ENCODE measurements around the gene MAP3K4.

MAP3K4 gene

DNA sequence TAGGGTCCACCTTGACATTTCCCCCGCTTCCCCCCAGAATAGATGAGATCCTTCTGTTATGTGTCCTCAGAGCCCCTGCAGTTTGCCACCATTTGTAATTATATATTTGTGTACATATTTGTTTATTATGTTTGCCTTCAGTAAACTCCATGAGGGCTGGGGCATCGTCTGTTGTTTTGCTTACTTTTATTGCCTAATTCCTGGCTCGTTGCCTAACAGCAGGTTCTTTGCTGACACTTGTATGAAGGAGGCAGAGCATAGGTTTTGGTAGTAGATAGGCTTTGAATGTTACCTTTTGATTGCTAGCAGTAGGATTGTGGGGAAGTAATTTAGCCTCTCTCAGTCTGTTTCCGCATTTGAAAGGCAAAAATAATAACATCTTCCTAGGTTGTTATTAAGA, 9.9 kb downstream of the MAP3K4 start:
- no peak for DNase-seq

DNA sequence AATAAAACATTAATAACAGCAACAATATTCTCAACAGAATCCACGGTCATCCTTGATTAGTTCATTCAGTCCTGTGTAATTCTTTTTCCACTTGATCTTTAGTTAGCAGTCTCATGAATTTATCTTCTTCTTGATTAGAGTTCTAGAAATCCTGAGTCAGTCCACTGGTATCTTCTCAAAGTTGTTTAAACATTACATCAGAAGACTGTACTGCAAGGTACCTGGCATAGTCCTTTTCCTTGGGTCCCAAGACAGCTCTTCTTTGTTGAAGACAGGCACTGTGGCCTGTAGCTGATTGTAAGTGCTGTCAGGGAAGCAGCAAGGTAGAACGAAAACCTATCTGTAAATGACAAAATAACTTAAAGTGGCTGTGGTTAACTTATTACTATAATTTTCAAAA, 11.8 kb downstream of the MAP3K4 start:
- DNase-seq: no peak

DNA sequence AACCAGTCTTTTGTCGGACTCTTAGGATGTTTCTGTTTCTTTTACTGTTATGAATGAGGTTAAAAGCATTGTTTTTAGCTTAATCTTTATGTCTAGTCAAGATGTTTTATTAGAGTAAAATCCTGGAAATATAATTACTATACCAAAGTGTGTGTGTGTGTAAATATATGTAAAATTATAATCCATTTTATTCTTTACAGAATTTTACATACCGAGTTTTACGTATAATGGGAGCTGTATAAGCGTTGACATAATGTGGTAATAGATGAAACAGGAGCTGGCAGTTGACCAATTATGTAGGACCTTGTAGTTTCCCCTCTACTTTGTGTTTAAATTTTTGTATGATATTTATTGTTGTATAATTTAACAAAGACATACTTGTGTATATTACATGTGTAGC, 16.7 kb downstream of the MAP3K4 start:
- no peak for DNase-seq

DNA sequence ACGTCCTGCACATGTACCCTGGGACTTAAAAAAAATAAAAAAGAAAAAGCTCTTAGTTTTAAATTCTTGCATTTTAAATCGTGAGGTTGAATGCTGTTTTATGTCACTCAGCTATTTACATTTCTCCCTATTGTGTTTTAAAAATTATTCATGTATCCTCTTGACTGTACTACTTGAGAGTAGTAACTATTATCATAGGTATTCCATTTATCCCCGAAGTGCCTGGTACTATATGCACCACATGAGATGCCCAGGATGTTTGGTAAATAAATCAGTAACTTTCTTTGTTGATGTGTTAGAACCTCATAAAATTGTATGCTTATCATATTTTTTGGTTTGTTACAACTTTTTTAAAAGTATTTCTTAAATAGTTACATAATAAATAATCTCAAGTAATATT, 18.4 kb downstream of the MAP3K4 start:
- no peak for DNase-seq

DNA sequence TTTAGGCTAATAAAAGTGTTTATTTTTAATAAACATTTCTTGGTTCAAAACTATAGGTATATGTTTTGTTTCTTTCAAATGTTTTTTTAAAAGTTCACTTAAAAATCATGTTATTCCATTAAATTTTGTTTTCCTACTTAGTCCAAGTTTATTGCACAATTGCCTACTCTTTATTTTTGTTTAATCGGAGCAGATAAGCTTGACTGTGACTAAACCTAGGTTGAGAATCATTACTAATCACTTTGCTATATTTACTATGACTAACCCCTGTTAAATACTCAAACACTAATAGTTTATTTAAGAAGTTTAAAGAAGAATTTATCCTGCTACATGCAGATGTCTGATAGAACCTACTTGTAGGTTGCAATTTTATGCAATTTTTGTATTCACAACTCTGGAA, 18.8 kb downstream of the MAP3K4 start:
- no peak for DNase-seq

DNA sequence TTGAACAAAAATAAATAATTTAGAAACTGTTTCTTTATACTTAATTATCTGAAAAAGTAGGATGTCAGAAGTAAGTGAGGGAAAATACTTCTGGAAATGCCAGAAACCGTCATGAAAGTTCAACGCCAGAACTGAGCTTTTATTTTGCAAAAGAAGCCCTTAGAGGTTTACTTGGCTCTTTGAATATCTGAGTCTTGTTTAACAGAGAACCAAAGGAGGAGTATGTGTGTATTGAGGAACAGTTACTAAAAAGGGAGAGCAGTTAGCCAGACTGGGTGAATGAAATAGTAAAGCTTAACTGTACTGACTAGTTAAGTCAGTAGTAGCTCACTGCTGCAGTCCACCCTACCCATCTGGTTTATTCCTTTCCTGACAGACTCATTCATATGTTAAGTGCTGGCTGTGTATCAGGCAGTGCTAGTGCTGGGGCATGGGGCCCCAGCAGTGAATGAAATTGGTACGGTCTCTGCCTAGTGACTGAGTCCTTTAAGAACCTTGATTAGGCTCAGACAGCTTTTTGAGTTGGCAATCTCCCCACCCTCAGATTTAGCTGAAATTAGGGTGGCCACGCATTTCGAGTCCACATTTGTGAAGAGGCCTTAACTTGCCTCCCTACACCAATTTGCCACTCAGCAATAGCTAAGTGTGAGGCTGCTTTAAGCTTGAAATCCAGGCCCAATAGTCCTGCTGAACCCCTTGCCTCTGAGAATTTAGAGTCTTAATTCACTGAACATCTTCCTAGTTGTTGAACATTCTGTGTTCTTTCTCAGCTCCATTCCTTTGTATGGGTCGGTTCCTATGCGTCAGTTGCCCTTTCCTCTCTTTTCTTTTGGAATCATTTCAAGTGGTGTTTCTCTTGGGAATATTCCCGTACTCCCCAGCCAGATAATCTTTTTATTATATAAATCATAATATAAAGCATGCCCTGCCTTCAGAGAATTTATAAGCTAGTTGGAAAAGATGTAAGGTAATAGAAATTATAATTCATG, 20.2 kb downstream of the MAP3K4 start:
- DNase-seq: no peak

DNA sequence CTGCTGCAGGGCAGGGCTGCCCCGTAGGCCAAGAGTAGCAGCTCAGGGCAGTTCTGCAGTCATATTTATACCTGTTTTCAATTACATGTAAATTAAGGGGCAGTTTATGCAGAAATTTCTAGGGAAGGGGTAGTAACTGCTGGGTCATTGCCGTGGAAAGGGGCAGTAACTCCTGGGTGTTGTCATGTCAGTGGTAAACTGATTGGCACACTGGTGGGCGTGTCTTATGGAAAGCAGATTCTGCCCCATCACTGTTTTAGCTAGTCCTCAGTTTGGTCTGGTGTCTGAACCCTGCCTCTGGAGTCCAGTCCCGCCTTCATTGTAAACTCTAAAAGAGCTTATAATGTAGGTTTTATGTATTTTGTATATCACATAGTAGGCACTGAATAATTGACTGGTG, 22.1 kb downstream of the MAP3K4 start:
- peak in 2 of 3 donors; percentile 29 to 30 for DNase-seq

DNA sequence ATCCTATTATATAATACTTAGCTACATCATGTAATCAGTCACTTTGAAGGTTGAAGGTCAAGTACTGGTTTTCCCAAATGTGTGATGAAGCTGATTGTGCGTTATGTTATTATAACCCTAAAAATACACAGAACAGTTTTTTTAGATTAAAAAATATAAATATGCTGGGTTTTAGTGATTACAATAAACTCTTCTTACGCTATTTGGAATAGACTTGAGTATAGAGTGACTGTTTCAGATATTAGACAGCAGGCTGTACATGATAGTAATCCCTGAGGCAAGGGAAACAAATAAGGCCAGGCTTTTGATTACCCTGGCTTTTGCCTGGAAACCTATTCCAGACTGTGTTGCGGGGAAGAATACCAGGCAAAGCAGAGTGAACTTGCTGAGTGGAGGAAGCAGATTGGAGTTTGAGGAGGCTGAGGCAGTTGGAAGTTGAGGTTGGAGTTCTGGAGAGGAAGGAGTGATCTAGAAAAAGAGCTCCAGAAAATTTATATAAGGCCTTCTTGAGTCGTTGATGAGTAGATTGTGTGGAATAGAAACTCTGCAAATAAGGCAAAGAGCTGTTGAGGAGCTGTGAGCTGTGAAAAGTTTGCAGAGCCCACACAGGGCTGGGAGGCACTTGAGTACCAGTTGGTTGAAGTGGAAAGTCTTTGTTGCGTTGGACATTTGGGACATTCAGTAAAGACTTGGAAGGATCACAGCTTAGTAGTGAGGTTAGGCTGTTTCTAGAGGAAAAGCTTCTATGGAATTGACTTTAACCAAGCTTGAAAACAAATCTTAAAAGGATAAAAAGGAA, 26.4 kb downstream of the MAP3K4 start:
- DNase-seq: no peak

DNA sequence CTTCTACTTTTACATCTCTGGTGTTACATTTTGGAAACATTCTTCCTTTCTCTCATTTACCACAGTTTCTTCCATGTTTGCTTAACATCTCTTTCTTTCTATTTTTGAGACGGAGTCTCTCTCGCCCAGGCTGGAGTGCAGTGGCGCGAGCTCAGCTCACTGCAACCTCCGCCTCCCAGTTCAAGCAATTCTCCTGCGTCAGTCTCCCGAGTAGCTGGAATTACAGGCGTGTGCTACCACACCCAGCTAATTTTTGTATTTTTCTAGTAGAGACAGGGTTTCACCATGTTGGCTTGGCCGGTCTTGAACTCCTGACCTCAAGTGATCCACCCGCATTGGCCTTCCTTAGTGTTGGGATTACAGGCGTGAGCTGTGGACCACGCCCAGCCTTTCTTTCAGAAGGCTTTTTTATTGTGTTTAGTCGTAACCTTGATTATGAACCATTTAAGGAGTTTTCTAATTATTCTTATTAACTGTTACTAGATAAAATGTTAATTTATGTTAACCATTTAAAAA, 27.8 kb downstream of the MAP3K4 start:
- no peak for DNase-seq

DNA sequence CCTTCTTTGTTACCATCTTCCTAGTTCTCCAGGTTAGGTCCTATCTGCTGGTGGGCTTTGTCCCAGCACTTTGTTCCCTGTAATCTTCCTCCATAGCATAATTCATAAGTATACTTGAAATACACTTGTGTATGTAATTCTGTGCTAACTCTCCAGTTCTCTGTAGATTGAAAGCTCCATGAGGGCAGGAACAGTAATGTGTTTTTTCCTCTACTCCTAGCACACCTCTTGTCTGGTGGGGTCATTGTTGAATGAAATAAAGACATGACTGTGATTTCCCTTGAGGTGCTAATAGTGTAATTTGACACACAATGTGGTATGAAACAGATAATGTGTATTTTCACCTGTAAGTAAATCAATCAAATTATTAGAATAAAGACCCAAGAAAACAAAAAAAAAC, 30.0 kb downstream of the MAP3K4 start:
- no peak for DNase-seq

DNA sequence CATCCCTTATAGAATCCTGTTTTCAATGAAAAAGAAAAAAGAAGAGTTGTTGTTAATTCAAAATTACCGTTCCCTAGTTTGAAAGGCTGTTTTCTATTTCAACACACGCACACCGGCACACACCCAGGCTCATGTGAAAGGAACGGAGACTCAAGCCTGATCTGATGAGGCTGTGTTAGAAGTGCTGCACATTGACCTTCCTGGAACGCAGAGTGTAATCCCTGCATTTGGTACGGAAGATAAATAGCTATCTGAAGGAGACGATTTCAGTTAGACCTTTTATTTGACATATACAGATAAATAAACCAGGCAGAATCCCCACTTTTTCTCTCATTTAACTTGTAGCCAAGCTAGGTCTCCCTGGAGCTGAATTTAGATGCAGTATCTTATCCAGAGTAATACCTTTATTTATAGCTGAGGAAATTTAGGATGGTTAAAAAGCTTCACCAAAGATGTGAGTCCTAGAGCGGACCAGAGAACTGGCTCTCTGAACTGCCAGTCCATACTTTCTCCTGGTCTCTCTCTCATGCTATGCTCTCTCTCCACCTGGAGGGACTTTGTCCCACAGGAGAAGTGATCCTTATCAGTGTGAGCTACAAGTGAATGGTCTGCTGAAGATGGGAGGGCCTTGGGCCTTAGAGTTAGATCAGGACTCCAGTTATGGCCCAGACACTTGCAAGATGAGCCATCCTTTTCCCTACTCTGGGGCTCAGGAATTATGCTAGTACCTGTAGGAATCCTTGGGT, 30.6 kb downstream of the MAP3K4 start:
- no peak for DNase-seq

DNA sequence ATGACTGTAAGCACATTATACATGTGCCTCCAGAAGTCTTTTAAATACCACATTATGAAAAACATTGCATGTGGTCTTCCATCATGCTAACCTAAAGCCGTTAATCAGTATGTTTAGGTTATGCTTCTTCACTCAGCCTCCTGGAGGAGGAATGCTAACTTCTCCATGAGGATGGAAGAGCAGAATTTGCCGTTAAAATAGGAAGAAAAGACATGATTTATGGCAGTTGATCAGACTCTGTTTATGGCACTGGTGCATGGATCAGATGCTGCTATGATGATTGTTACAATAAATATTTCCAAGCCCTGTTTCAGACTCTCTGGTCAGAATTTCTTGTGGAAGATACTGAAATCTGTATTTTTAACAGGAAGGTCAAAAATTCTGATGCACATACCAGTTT, 31.7 kb downstream of the MAP3K4 start:
- no peak for DNase-seq

DNA sequence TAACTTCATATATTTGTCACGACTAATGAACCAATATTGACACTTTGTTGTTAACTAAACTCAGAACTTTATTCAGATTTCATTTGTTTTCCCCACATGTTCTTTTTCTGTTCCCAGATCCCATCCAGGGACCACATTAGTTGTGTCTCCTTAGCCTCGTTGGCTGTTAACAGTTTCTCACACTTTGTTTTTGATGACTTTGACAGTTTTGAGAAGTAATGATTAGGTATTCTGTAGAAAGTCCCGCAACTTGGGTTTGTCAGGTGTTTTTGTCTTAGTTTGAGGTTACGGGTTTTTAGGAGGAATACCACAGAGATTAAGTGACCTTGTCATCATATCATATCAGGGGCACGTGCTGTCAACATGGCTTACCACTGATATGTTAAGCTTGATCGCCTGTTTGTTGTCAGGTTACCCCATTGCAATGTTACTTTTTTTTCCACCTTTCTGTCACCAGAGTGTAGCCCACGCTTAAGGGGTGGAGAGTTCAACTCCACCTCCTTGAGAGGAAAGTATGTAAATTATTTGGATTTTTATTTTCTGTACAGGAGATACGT, 32.9 kb downstream of the MAP3K4 start:
- no peak for DNase-seq

DNA sequence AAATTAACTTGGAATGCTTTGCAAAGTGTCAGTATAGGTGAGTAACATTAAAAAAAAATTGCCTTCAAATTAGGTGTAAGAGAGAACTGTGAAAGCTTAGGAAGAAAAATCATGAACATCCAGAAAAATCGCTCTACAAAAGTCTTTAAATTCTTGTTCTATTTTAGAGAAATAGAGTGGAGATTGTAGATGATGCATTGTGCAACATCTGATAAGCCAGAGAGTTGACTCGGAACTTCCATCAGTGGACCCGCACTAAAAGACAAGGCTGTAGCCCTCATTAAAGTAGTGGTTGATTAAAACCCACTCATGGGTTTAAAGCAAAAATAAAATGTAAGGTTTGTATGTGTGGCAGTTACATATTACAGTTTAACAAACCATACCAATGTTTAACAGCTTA, 35.8 kb downstream of the MAP3K4 start:
- no peak for DNase-seq

DNA sequence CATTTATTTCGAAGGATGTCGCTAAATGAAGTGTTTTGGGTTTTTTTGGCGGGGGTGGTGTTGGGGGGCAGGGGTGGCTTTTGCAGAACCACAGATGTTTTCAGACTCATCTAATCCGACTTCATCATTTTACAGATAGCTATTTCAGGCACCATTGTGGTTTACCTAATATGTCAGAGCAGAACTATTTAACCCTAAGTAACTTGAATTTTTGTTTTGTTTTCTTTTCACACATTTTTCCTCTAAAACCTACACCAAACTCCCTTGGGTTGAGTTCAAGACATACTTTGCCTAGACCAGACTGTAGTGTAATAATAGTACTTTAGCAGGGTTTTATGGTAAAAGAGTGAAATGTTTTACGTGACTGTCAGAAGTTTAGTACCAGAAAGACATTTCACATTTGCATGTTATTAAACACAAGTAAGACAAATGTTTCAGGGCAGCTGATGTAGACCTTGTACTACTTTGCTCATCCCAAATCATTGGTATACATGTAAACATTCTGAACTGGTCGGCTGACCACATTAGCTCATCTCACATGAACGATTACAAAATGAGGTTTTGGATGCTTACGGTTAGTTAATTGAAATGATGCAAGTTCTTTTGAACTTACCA, 37.7 kb downstream of the MAP3K4 start:
- peak; percentile 22 to 59 (median 39) for DNase-seq

DNA sequence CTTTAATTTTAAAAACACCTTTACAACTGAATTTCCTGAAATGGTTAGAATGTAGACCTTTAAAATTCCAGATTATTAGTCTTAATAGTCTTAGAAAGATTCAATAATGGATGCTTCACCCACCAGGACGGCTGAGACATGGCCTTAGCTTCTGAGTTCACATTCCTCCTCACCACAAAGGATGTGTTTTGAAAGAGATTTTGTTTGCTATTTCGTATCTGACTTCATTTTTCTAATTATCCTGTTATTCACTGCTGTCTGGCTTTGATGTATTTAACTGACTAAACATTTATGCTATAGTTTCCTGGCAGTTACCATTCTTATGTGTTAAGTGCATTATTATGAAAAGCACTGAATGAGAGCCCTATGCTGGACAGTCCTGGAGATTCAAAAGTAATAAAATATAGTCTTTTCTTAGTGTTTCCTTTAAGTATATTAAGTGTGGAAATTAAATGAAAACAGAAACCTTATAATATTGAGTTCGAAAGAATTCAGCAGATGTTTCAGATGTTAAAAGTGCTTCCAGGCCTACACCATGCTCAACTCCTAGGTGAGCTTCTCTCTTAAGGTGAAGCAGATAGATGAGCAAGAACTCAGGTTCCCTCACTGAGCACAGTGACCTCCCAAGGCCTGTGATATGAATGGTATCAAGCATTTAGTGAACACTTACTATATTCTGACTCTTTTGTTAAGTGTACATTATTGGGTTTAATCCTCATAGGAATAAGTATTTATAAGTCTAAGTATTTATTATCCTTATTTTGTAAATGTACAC, 40.3 kb downstream of the MAP3K4 start:
- no peak for DNase-seq

DNA sequence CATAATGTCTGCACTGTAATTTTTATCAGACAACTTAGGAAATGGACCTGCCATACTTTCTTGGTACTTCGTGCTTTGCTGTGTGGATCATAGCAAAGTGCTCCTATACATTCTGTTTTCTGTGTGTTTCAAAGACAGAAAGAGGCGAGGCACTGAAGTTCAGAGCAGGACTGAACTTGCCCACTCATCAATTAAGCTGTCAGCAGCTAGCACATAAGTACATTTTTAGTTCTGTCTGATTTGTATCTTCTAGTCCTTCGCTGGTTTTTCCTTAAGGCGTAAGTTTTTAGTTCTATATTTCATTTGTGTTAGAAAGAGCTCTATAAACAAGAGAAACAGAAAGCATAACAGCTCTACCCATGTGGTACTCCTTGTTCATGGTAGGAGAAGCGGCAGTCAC, 42.1 kb downstream of the MAP3K4 start:
- no peak for DNase-seq

DNA sequence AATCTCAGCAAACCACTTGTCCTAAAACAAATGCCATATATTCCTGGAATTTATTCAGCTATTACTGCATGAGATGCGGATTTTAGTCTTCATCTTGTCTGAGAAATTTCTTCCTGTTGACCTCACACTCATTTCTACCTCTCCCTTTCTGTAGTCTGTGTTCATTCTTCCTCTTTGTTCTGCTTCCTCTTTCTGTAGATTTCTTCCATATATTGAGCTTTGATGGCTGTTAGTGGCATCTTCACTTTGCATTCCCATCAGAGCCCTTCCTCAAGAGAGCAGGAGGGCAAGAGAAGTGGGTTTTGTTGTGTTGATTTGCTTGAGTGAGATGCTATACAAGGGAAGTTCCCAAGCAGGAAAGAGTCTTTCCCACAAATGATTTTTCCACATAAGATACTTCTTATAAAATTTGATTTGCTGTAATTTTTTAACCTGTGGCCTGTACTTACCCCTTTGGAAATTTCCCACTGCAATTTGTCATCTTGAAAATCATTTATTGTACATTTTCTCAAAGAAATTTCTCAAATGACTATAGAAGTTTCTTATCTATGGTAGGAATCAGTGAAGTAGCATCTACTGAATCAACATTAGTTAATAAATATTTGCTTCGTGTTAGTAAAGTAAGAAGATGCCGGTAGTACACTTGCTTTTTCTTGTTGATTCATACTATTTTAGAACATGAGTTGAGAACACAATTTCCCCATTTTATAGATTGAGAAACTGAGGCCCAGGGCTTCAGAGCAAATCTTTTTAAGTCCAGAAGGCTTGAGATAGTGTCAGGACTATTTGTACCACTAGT, 43.8 kb downstream of the MAP3K4 start:
- peak in 1 of 3 donors; percentile 22 for DNase-seq

DNA sequence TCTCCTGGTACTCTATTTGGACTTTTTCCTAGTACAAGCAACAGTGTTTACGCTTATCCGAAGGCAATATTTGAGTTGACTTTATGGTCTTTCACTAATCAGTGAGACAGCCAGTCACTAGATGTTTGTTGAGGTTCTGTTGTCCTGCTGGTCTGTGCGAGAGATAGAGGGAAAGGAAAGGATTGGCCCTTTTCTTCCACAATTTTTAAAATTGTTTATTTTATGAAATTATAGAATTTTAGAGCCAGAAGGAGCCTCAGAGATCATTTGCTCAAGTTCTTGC, 44.4 kb downstream of the MAP3K4 start:
- no peak for DNase-seq

DNA sequence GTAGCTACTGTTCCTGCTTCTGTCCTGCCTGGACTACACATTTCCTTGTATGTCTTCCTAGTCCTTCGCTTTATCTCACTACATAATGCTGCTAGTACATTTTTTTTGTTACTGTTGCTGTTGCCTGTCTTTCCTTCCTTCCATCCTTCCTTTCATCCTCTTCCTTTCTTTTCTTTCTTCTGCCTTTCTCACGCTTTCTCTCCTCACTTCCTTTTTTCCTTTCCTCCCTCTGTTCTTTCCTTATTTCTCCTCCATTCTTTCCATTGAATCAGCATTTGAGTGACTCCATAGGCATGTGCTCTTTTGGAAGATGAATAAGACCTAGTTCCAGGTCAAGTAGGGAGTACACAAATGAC, 46.3 kb downstream of the MAP3K4 start:
- no peak for DNase-seq

Data from suppressor macrophage treated with lipopolysaccharide for 1 hour (primary cell).